GM12892 (cell line): ENCODE data around the gene CORO6.

Experiments used
- POLR2A ChIP-seq: IDR thresholded peaks from 2 replicates; pipeline ENCODE4 v1.6.1; 2011; ENCODE audit warnings: low read depth, low read length, control low read depth
- TAF1 ChIP-seq: IDR thresholded peaks from 2 replicates; pipeline ENCODE4 v1.6.1; 2011; ENCODE audit warnings: low read depth, mild to moderate bottlenecking, control low read depth, low read length, borderline replicate concordance

DNA sequence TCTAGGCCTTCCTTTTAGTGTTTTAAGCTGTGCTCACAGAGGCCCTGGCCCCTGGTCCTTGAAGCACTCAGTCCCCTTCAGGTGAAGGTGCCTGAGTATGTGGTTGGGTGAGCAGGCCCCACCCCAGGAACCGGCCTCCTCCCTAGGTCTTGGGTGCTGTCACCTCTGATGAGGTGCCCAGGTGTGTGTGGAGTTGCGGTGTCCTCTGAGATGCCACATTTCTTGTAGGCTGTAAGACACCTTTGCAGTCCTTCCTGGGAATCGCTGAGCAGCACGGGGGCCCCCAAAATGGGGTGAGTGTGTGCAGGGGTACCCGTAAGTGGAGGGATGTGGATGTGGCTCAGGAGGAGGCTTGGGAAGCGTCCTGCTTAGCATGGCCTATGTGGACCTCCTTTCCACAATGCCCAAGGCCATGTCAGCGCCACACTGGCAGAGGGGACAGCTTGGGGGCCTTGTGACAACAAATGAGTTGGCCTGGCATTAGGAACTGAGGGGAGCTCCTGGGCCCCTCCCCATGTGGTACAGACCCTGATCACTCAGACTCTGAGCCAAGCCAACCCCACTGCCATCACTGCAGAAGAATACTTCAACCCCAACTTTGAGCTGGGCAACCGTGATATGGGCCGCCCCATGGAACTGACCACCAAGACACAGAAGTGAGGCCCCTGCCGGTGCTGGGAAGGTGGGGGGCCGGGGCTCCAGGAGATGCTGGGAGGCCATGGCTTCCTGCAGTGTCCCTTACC, 11.2 kb downstream of the CORO6 start:
- TF ChIP-seq TAF1 (no peak), POLR2A (no peak)
